ENCODE data around the gene KRTAP4-4.

DNA sequence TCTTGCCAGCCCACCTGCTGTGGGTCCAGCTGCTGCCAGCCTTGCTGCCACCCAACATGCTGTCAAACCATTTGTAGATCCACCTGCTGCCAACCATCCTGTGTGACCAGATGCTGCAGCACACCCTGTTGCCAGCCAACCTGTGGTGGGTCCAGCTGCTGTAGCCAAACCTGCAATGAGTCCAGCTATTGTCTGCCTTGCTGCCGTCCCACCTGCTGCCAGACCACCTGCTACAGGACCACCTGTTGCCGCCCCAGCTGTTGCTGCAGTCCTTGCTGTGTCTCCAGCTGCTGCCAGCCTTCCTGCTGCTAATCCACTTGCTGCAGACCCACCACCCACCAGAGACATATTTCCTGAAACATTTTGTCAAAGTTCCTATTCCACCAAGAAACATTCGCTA lies 29.8 kb upstream of the KRTAP4-4 start:
- TF ChIP-seq CTCF (IDR thresholded peaks at IDR 0.05) = no peak
- TF ChIP-seq POLR2AphosphoS5 (IDR thresholded peaks at IDR 0.05) = no peak
- TF ChIP-seq POLR2A (IDR thresholded peaks at IDR 0.05) = no peak
